GM12878 (cell line): ENCODE results near the gene TM7SF3. TPM values are rescaled to one million over a fixed set of nuclear protein-coding genes. Genes with fewer than 3 reads are reported as not detected.

Experiments
- ATAC-seq: fragments of 200-7000 bp; cut with Tn5 transposase; 3 replicates; pipeline ENCODE4 v1.9.1; 2020; ENCODE audit warnings: mild to moderate bottlenecking, moderate library complexity
- BruUV-seq: library from RNA; stranded (reverse); fragments of 400-500 nt; replicated peaks from 2 replicates; lab custom pipeline; 2021; lab: Mats Ljungman, UMichigan
- CTCF ChIA-PET: fragments of 300-600 bp; sonication (Branson Sonifier 250); formaldehyde crosslinking; extraction: SDS; loops from one replicate; lab custom pipeline; 2021; ENCODE audit warnings: inconsistent platforms; lab: Yijun Ruan, JAX
- POLR2A ChIA-PET: fragments of 350-600 bp; formaldehyde crosslinking; extraction: SDS; loops from one replicate; lab custom pipeline; 2021; ENCODE audit warnings: inconsistent platforms; lab: Charles Lee
- RAD21 ChIA-PET: fragments of 300-600 bp; sonication (Branson Sonifier 250); formaldehyde crosslinking; loops from one replicate; lab custom pipeline; 2023; ENCODE audit warnings: antibody characterized with exemption; ENCODE audit not compliant: unreplicated experiment; lab: Charles Lee
- SMC1A ChIA-PET: fragments of 300-600 bp; sonication (Branson Sonifier 250); formaldehyde crosslinking; loops from one replicate; lab custom pipeline; 2023; ENCODE audit not compliant: unreplicated experiment, uncharacterized antibody; lab: Charles Lee
- DNase-seq: peaks from one replicate; pipeline ENCODE4 v3.0.0-alpha.2; 2011; ENCODE audit warnings: low read depth, low spot score
- FAIRE-seq: peaks from 3 replicates; lab custom pipeline; 2011; peaks lifted over from hg19 to GRCh38; lab: Jason Lieb, UNC
- H2AFZ ChIP-seq: 2 replicates; pipeline ENCODE4 v1.6.0; 2011; ENCODE audit warnings: low read depth, low read length, control low read depth; ENCODE audit not compliant: control insufficient read depth
- H3K27ac ChIP-seq: 2 replicates; pipeline ENCODE4 v1.5.1; 2011; ENCODE audit warnings: control low read depth; ENCODE audit not compliant: control insufficient read depth, insufficient read depth
- H3K27me3 ChIP-seq, 2 experiments: replicated peaks in 1 of 2; 2 replicates each; pipeline versions ENCODE4 v1.6.0 to v1.6.1; 2011; ENCODE audit warnings: low read length in 1 of 2; ENCODE audit not compliant: control insufficient read depth in 2 of 2, insufficient read depth in 2 of 2
- H3K36me3 ChIP-seq, 2 experiments: 2 replicates each; pipeline ENCODE4 v1.5.1; 2011; ENCODE audit warnings: low read length in 1 of 2; ENCODE audit not compliant: control insufficient read depth in 2 of 2, insufficient read depth in 2 of 2
- H3K4me1 ChIP-seq: 2 replicates; pipeline ENCODE4 v1.6.1; 2011; ENCODE audit warnings: mild to moderate bottlenecking, low read length, moderate library complexity, mixed read lengths; ENCODE audit not compliant: control insufficient read depth, insufficient read depth
- H3K4me2 ChIP-seq: 2 replicates; pipeline ENCODE4 v1.6.0; 2011; ENCODE audit warnings: control low read depth; ENCODE audit not compliant: control insufficient read depth, insufficient read depth
- H3K4me3 ChIP-seq: fragments of 200-600 bp; sonication (generic); 2 replicates; pipeline ENCODE4 v1.5.1; 2016
- H3K79me2 ChIP-seq: 2 replicates; pipeline ENCODE4 v1.6.0; 2011; ENCODE audit warnings: low read length; ENCODE audit not compliant: control insufficient read depth, insufficient read depth
- H3K9ac ChIP-seq: 2 replicates; pipeline ENCODE4 v1.8.0; 2011; ENCODE audit warnings: low read length, control low read depth, mixed read lengths; ENCODE audit not compliant: control insufficient read depth, insufficient read depth
- H3K9me3 ChIP-seq: replicated peaks from 3 replicates; pipeline ENCODE4 v1.5.1; 2011; ENCODE audit warnings: mild to moderate bottlenecking, low read length; ENCODE audit not compliant: control insufficient read depth, insufficient read depth
- H4K20me1 ChIP-seq: 2 replicates; pipeline ENCODE4 v1.6.0; 2011; ENCODE audit not compliant: control insufficient read depth, insufficient read depth
- CHD1 ChIP-seq: IDR thresholded peaks from 2 replicates; pipeline ENCODE4 v1.6.1; 2012; ENCODE audit warnings: low read depth, low read length, improper control_type of control experiment
- FOXK2 ChIP-seq: fragments of 450-650 bp; IDR thresholded peaks from 2 replicates; pipeline ENCODE4 v1.6.1; 2017; ENCODE audit warnings: mild to moderate bottlenecking, moderate library complexity
- HCFC1 ChIP-seq: fragments of 150-350 bp; IDR thresholded peaks from 2 replicates; pipeline ENCODE4 v1.6.1; 2014; ENCODE audit warnings: low read length
- LARP7 ChIP-seq: fragments of 450-650 bp; IDR thresholded peaks from 2 replicates; pipeline ENCODE4 v1.6.1; 2017; ENCODE audit warnings: mild to moderate bottlenecking
- POU2F2 ChIP-seq: IDR thresholded peaks from 3 replicates; pipeline ENCODE4 v1.6.1; 2011; ENCODE audit warnings: low read depth, mild to moderate bottlenecking, low read length, borderline replicate concordance
- SPI1 ChIP-seq: IDR thresholded peaks from 2 replicates; pipeline ENCODE4 v1.6.1; 2011; ENCODE audit warnings: low read depth, mild to moderate bottlenecking, low read length, moderate library complexity, borderline replicate concordance; ENCODE audit not compliant: insufficient read depth
- STAT1 ChIP-seq: fragments of 450-650 bp; conservative IDR thresholded peaks from 2 replicates; pipeline ENCODE4 v1.6.1; 2014; ENCODE audit warnings: antibody characterized with exemption, mild to moderate bottlenecking
- ZNF622 ChIP-seq: fragments of 450-650 bp; IDR thresholded peaks from 2 replicates; pipeline ENCODE4 v1.6.1; 2017; ENCODE audit warnings: mild to moderate bottlenecking, inconsistent platforms
- WGBS: methylation state at CpG from one replicate; pipeline ENCODE4 v1.1.6; 2016; ENCODE audit warnings: low lambda C conversion rate; ENCODE audit not compliant: insufficient replicate concordance, insufficient coverage; ENCODE audit errors: missing lambda C conversion rate; 5-methylcytosine and 5-hydroxymethylcytosine counted together
- in situ Hi-C: fragments of 300-500 bp; cut with MboI; formaldehyde crosslinking; loops from 9 replicates; pipeline ENCODE4 v1.14.3; 2018; ENCODE audit warnings: mixed read lengths
- intact Hi-C: fragments of 100-400 bp; cut with micrococcal nuclease; formaldehyde crosslinking; loops from one replicate; pipeline ENCODE4 v1.14.2; 2022; ENCODE audit not compliant: unreplicated experiment
- polyA plus RNA-seq, 11 experiments: library from polyadenylated mRNA; depleted of rRNA in 4 of 11; unstranded in 6 of 11; stranded (reverse) in 5 of 11; fragments of >200 nt; fragmentation: Nextera tagmentation in 4 of 11; fragmentation: Illumina TruSeq in 1 of 11; extraction: Ambion mirVana in 4 of 11; extraction: Trizol in 1 of 11; gene quantifications; 1 replicate in 1 of 11; 2 replicates in 10 of 11; pipeline versions ENCODE4 v1.2.1 to v1.2.3, GENCODE V29; 2011 to 2016; ENCODE audit warnings: inconsistent platforms in 2 of 11, missing spikeins in 2 of 11, low read depth in 1 of 11
- total RNA-seq, 4 experiments: library from RNA; depleted of rRNA in 3 of 4; stranded (reverse); fragments of >200 nt in 3 of 4; fragmentation: Illumina TruSeq in 1 of 4; extraction: Trizol in 1 of 4; gene quantifications; 2 replicates each; pipeline versions ENCODE4 v1.2.1 to v1.2.3, GENCODE V29; 2013 to 2021
- TF ChIP-seq, protein P1 (sequence below): fragments of 450-650 bp; formaldehyde crosslinking; IDR thresholded peaks from 2 replicates; pipeline ENCODE4 v1.4.0; 2020; ENCODE audit warnings: mild to moderate bottlenecking, moderate library complexity
- TF ChIP-seq, protein P2 (sequence below): fragments of 450-650 bp; IDR thresholded peaks from 2 replicates; pipeline ENCODE4 v1.6.1; 2017; ENCODE audit warnings: mild to moderate bottlenecking
- TF ChIP-seq, protein P3 (sequence below): IDR thresholded peaks from 2 replicates; pipeline ENCODE4 v1.6.1; 2012; ENCODE audit warnings: low read depth, low read length, improper control_type of control experiment
- TF ChIP-seq, protein P4 (sequence below): fragments of 450-650 bp; IDR thresholded peaks from 2 replicates; pipeline ENCODE4 v1.6.1; 2016; ENCODE audit warnings: mild to moderate bottlenecking
- TF ChIP-seq, protein P5 (sequence below): fragments of 150-350 bp; IDR thresholded peaks from 2 replicates; pipeline ENCODE4 v1.6.1; 2014; ENCODE audit warnings: mild to moderate bottlenecking, low read depth, low read length

The TM7SF3 gene
- total and polyA plus RNA-seq, 10 of the 15 experiments (the other 5 are each of a cell fraction or from before 2014, with no cell fraction given): 31.4 to 341 (median 74.8) TPM

DNA sequence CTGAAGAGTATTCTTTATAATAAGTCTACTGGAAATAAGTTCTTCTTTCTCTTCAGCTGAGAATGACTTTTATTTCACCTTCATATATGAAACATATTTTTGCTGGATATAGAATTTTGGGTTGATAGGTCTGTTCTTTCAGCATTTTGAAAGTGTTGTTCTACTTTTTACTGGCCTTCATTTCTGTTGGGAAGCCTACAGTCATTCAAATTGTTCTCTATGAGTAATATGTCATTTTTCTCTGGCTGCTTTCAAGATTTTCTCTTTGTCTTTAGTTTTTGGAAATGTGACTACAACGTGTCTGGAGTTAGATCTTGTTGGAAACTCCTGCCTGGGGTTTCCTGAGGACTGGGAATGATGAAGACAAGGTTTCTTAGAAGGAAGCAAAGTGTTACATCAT is 65.9 kb downstream of the TM7SF3 start (continued):
- TF ChIP-seq, protein P1, sequence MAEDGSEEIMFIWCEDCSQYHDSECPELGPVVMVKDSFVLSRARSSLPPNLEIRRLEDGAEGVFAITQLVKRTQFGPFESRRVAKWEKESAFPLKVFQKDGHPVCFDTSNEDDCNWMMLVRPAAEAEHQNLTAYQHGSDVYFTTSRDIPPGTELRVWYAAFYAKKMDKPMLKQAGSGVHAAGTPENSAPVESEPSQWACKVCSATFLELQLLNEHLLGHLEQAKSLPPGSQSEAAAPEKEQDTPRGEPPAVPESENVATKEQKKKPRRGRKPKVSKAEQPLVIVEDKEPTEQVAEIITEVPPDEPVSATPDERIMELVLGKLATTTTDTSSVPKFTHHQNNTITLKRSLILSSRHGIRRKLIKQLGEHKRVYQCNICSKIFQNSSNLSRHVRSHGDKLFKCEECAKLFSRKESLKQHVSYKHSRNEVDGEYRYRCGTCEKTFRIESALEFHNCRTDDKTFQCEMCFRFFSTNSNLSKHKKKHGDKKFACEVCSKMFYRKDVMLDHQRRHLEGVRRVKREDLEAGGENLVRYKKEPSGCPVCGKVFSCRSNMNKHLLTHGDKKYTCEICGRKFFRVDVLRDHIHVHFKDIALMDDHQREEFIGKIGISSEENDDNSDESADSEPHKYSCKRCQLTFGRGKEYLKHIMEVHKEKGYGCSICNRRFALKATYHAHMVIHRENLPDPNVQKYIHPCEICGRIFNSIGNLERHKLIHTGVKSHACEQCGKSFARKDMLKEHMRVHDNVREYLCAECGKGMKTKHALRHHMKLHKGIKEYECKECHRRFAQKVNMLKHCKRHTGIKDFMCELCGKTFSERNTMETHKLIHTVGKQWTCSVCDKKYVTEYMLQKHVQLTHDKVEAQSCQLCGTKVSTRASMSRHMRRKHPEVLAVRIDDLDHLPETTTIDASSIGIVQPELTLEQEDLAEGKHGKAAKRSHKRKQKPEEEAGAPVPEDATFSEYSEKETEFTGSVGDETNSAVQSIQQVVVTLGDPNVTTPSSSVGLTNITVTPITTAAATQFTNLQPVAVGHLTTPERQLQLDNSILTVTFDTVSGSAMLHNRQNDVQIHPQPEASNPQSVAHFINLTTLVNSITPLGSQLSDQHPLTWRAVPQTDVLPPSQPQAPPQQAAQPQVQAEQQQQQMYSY (CRISPR knock-in tag): no peak

DNA sequence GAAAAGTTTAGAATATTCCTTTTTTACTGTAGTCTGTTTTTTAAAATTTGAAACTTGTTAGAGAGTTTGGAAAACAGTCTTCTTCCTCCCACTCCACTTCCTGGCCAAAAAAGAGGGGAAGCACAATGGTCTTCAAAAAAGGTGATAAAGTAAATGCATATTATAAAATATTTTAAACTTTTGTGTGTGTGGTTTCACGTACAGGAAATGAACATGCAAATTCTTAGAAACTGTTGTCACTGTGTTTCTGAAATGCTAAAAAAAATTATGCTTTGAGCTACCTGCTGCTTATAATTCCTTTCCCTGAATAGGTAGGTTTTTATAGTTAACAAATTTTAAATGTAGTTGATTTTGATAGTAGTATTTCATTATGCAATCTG is 73.0 kb downstream of the TM7SF3 start:
- Histone ChIP-seq H3K36me3 (peaks cover 0 to under 1% of the 10 kb centered on the region in 2 experiments; a peak in 1 of 4 replicates), H3K4me2 (peak overlapping the region; percentile 86), H3K4me1 (peaks cover 8% of the 10 kb centered on the region), H3K4me3 (peak overlapping the region; percentile 99), H4K20me1 (no peaks in the 10 kb centered on the region), H3K27me3 (no peaks in the 10 kb centered on the region), H2AFZ (no peak overlapping the region), H3K9ac (peak overlapping the region; percentile 36), H3K79me2 (peaks cover 100% of the 10 kb centered on the region), H3K9me3 (peaks cover 7% of the 10 kb centered on the region; the same call in 2 of the 3 replicates), H3K27ac (peak overlapping the region; percentile 75)
- WGBS: 0% methylated on average over 1 of the region's 1 CpG
- in situ Hi-C loops: no loop called here
- RAD21 ChIA-PET: interaction anchor here (1.1 to 2.3 kb wide), 5 partner anchors 31 to 96 kb away, joined by 3 to 11 read pairs (median 4); no protein-coding TSS in a partner anchor
- POLR2A ChIA-PET: interaction anchor here (1.0 to 2.6 kb wide), 3 partner anchors 9 to 70 kb away, joined by 3 to 9 read pairs (median 4); no protein-coding TSS in a partner anchor
- intact Hi-C loops: no loop called here
- SMC1A ChIA-PET: interaction anchor here (1.1 to 3.5 kb wide), 8 partner anchors 14 to 210 kb away, joined by 3 to 31 read pairs (median 8); partner anchors contain the start of gene TM7SF3
- CTCF ChIA-PET: interaction anchor here (0.8 to 1.8 kb wide), 5 partner anchors 8 to 110 kb away, joined by 3 to 7 read pairs (median 3); no protein-coding TSS in a partner anchor
- FAIRE-seq (peak; percentile 18), ATAC-seq (no peak), DNase-seq (no peak)
- BruUV-seq: no TSS peak
- TF ChIP-seq LARP7 (no peak), STAT1 (no peak), SPI1 (no peak), HCFC1 (no peak), POU2F2 (peak; percentile 72; the same call in 1 of the 3 replicates), ZNF622 (no peak), CHD1 (0 out of 2 replicates have a peak, but pooled peaks have one; percentile 71), FOXK2 (no peak)
- TF ChIP-seq, protein P2, sequence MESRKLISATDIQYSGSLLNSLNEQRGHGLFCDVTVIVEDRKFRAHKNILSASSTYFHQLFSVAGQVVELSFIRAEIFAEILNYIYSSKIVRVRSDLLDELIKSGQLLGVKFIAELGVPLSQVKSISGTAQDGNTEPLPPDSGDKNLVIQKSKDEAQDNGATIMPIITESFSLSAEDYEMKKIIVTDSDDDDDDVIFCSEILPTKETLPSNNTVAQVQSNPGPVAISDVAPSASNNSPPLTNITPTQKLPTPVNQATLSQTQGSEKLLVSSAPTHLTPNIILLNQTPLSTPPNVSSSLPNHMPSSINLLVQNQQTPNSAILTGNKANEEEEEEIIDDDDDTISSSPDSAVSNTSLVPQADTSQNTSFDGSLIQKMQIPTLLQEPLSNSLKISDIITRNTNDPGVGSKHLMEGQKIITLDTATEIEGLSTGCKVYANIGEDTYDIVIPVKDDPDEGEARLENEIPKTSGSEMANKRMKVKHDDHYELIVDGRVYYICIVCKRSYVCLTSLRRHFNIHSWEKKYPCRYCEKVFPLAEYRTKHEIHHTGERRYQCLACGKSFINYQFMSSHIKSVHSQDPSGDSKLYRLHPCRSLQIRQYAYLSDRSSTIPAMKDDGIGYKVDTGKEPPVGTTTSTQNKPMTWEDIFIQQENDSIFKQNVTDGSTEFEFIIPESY: no peak
- TF ChIP-seq, protein P3, sequence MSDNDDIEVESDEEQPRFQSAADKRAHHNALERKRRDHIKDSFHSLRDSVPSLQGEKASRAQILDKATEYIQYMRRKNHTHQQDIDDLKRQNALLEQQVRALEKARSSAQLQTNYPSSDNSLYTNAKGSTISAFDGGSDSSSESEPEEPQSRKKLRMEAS: no peak
- TF ChIP-seq, protein P4, sequence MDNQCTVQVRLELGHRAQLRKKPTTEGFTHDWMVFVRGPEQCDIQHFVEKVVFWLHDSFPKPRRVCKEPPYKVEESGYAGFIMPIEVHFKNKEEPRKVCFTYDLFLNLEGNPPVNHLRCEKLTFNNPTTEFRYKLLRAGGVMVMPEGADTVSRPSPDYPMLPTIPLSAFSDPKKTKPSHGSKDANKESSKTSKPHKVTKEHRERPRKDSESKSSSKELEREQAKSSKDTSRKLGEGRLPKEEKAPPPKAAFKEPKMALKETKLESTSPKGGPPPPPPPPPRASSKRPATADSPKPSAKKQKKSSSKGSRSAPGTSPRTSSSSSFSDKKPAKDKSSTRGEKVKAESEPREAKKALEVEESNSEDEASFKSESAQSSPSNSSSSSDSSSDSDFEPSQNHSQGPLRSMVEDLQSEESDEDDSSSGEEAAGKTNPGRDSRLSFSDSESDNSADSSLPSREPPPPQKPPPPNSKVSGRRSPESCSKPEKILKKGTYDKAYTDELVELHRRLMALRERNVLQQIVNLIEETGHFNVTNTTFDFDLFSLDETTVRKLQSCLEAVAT: 0 out of 2 replicates have a peak, but pooled peaks have one; percentile 2
- TF ChIP-seq, protein P5, sequence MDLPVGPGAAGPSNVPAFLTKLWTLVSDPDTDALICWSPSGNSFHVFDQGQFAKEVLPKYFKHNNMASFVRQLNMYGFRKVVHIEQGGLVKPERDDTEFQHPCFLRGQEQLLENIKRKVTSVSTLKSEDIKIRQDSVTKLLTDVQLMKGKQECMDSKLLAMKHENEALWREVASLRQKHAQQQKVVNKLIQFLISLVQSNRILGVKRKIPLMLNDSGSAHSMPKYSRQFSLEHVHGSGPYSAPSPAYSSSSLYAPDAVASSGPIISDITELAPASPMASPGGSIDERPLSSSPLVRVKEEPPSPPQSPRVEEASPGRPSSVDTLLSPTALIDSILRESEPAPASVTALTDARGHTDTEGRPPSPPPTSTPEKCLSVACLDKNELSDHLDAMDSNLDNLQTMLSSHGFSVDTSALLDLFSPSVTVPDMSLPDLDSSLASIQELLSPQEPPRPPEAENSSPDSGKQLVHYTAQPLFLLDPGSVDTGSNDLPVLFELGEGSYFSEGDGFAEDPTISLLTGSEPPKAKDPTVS: no peak
